ENCODE measurements around the gene NRP1.

NRP1 gene

GRCh38 chr10:33249137-33249536 is 85.3 kb downstream of the NRP1 start:
- no peaks in the 10 kb centered on the region for H3K9me2 ChIP-seq (replicated peaks; ENCODE audit: insufficient read depth, low read length)
- no peaks in the 10 kb centered on the region for H3K36me3 ChIP-seq (replicated peaks; ENCODE audit: insufficient read depth, low read length)
- no peak overlapping the region for H3K4me3 ChIP-seq (ENCODE audit: low read length)
- H3F3A ChIP-seq (ENCODE audit: insufficient read depth, low read length) = no peaks in the 10 kb centered on the region
- TF ChIP-seq EZH2phosphoT487 (IDR thresholded peaks at IDR 0.05; ENCODE audit: low read length) = no peak
- no peak for TF ChIP-seq CTCF (IDR thresholded peaks at IDR 0.05; ENCODE audit: low read length)
- no peak for TF ChIP-seq EZH2 (optimal IDR thresholded peaks at IDR 0.05; ENCODE audit: low read depth, low read length)
- no peaks in the 10 kb centered on the region for H4K20me1 ChIP-seq (ENCODE audit: insufficient read depth, low read length)
- H3K9ac ChIP-seq (ENCODE audit: low read length) = no peak overlapping the region
- DNase-seq = peak; percentile 25
- H3K27ac ChIP-seq (ENCODE audit: low read length) = no peak overlapping the region
- H3K4me1 ChIP-seq (ENCODE audit: low read length) = no peaks in the 10 kb centered on the region
- no peaks in the 10 kb centered on the region for H3K27me3 ChIP-seq (replicated peaks; ENCODE audit: insufficient read depth, low read length)
- no peak overlapping the region for H2AFZ ChIP-seq (ENCODE audit: low read length)
- H3K9me3 ChIP-seq (replicated peaks; ENCODE audit: insufficient read depth, low read length) = no peaks in the 10 kb centered on the region
- H3K4me2 ChIP-seq (ENCODE audit: low read depth, low read length) = no peak overlapping the region
- H3K79me2 ChIP-seq (ENCODE audit: low read length) = no peaks in the 10 kb centered on the region

DNA sequence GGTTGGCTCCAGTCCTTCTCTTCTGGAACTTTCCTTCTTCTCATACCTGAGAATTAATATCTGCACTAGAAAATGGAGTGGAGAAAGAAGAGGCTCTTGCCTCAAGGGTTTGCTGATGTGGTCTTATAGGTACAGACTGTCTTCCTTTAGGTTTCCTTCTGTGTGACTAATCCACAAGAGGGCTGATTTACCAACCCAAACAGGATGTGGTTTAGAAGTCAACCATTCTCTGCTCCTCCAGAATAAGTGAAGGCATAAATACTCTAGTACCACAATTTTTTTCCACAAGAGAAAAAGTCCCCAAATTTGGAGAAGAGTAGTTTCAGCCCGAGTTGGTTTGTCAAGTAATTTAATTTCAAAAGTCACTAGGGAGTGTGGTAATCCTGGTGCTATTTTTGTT is 85.8 kb downstream of the NRP1 start:
- no peaks in the 10 kb centered on the region for H3K9me3 ChIP-seq (replicated peaks; ENCODE audit: insufficient read depth, low read length)
- H3K4me1 ChIP-seq (ENCODE audit: low read length) = no peaks in the 10 kb centered on the region
- no peaks in the 10 kb centered on the region for H3K9me2 ChIP-seq (replicated peaks; ENCODE audit: insufficient read depth, low read length)
- no peaks in the 10 kb centered on the region for H3K36me3 ChIP-seq (replicated peaks; ENCODE audit: insufficient read depth, low read length)
- no peak overlapping the region for H2AFZ ChIP-seq (ENCODE audit: low read length)
- no peak overlapping the region for H3K27ac ChIP-seq (ENCODE audit: low read length)
- no peaks in the 10 kb centered on the region for H3K79me2 ChIP-seq (ENCODE audit: low read length)
- H3K4me2 ChIP-seq (ENCODE audit: low read depth, low read length) = no peak overlapping the region
- TF ChIP-seq EZH2phosphoT487 (IDR thresholded peaks at IDR 0.05; ENCODE audit: low read length) (no peak), EZH2 (optimal IDR thresholded peaks at IDR 0.05; ENCODE audit: low read depth, low read length) (no peak), CTCF (IDR thresholded peaks at IDR 0.05; ENCODE audit: low read length) (no peak)
- no peaks in the 10 kb centered on the region for H3F3A ChIP-seq (ENCODE audit: insufficient read depth, low read length)
- no peak overlapping the region for H3K4me3 ChIP-seq (ENCODE audit: low read length)
- peak; percentile 79 for DNase-seq
- H3K27me3 ChIP-seq (replicated peaks; ENCODE audit: insufficient read depth, low read length) = no peaks in the 10 kb centered on the region
- H4K20me1 ChIP-seq (ENCODE audit: insufficient read depth, low read length) = no peaks in the 10 kb centered on the region
- no peak overlapping the region for H3K9ac ChIP-seq (ENCODE audit: low read length)

DNA sequence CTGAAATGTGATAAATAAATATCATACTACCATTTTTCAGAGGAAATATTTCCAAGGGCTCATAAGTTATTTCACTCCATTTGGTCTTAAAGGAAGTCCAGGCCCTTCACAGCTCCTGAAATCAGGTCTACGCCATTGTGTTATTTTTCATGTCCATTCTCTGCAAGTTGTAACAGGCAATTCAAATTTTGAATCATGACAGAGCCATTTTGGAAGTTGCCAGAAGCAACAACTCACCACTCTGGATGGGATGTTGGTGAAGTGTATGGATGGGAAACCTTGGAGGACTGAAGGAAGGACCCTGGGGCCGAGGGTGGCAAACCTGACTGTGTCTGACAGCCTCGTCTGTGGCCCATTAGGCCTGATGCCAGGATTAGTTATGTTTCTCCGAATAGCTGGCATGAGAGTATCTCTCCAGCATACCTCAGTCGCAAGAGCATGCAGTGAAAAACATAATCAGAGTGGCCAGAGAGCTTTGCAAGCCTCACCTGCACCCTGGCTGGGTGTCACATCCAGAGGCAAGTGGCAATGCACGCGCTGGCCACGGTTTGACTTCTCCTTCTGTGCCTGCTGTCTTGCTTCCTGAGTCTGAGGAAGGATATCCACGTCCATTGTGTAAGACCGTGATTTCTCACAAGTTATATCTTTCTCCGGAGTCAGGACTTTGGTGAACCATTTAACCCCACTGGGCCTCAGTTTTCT is 87.1 kb downstream of the NRP1 start:
- no peaks in the 10 kb centered on the region for H3K27me3 ChIP-seq (replicated peaks; ENCODE audit: insufficient read depth, low read length)
- no peaks in the 10 kb centered on the region for H3K9me3 ChIP-seq (replicated peaks; ENCODE audit: insufficient read depth, low read length)
- no peaks in the 10 kb centered on the region for H4K20me1 ChIP-seq (ENCODE audit: insufficient read depth, low read length)
- TF ChIP-seq EZH2 (optimal IDR thresholded peaks at IDR 0.05; ENCODE audit: low read depth, low read length) (no peak), CTCF (IDR thresholded peaks at IDR 0.05; ENCODE audit: low read length) (no peak), EZH2phosphoT487 (IDR thresholded peaks at IDR 0.05; ENCODE audit: low read length) (no peak)
- H2AFZ ChIP-seq (ENCODE audit: low read length) = no peak overlapping the region
- H3K36me3 ChIP-seq (replicated peaks; ENCODE audit: insufficient read depth, low read length) = no peaks in the 10 kb centered on the region
- no peaks in the 10 kb centered on the region for H3K79me2 ChIP-seq (ENCODE audit: low read length)
- no peaks in the 10 kb centered on the region for H3F3A ChIP-seq (ENCODE audit: insufficient read depth, low read length)
- no peak overlapping the region for H3K27ac ChIP-seq (ENCODE audit: low read length)
- no peaks in the 10 kb centered on the region for H3K4me1 ChIP-seq (ENCODE audit: low read length)
- H3K9ac ChIP-seq (ENCODE audit: low read length) = no peak overlapping the region
- H3K9me2 ChIP-seq (replicated peaks; ENCODE audit: insufficient read depth, low read length) = no peaks in the 10 kb centered on the region
- no peak for DNase-seq
- no peak overlapping the region for H3K4me3 ChIP-seq (ENCODE audit: low read length)
- H3K4me2 ChIP-seq (ENCODE audit: low read depth, low read length) = no peak overlapping the region
